ENCODE data around the gene CLEC4E. TPM values are rescaled to one million over a fixed set of nuclear protein-coding genes. Genes with fewer than 3 reads are reported as not detected.

CLEC4E gene
- total and polyA plus RNA-seq, 12 donors = 0.25 to 5.5 (median 1.0) TPM; not detected in 2

DNA sequence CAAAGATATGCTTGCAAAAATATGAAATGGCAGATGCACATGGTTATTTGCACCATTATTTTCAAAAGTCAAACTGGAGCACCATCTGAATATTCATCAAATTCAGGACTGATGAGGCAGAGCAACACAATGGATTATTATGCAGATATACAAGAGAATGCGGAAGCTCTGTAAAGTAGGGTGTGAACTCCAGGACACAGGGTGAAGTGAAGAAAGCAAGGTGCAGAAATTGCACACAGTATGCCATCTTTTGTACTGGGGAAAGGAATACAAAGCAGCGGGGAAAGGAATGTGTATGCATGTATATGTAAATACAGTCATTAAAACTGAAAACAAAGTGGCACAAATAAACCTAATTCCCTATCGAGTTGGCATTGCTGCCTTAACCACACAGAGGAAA is 22.7 kb upstream of the CLEC4E start:
- Histone ChIP-seq H3K4me1 (peaks cover 0 to 16% (median 0%) of the 10 kb centered on the region in 9 donors), H3K9me3 (peaks cover 0 to 36% (median 14%) of the 10 kb centered on the region in 11 donors), H3K4me3 (no peak overlapping the region), H3K36me3 (no peaks in the 10 kb centered on the region), H3K27me3 (peaks cover 0 to 3% (median 0%) of the 10 kb centered on the region in 7 donors), H3K27ac (no peak overlapping the region)
- intact Hi-C loops (cut with DNase I) = no loop called here
- DNase-seq = no peak
- no peak for ATAC-seq
- TF ChIP-seq, protein P1, sequence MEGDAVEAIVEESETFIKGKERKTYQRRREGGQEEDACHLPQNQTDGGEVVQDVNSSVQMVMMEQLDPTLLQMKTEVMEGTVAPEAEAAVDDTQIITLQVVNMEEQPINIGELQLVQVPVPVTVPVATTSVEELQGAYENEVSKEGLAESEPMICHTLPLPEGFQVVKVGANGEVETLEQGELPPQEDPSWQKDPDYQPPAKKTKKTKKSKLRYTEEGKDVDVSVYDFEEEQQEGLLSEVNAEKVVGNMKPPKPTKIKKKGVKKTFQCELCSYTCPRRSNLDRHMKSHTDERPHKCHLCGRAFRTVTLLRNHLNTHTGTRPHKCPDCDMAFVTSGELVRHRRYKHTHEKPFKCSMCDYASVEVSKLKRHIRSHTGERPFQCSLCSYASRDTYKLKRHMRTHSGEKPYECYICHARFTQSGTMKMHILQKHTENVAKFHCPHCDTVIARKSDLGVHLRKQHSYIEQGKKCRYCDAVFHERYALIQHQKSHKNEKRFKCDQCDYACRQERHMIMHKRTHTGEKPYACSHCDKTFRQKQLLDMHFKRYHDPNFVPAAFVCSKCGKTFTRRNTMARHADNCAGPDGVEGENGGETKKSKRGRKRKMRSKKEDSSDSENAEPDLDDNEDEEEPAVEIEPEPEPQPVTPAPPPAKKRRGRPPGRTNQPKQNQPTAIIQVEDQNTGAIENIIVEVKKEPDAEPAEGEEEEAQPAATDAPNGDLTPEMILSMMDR (IDR thresholded peaks at IDR 0.05) = no peak
- WGBS, 2 donors = 69 to 74% methylated on average over 3 of the region's 3 CpGs

DNA sequence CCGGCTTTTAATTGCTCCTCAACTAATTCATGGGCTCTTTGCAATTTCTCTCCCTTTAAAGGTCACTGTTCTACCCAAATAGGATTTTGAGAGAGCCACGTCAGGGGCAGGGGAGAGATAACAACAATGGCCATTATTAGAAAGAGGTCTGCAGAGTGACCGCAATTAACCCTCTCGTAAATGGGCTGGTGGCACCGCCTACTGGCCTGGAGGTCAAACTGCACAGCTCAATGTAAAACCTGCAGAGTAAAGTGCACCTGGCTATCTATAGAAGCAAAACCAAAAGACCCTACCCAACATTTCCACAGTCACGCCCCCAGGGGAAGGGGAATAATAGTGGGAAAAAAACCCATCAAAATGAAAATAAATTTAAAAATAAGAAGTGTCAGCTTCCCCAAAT is 21.6 kb upstream of the CLEC4E start:
- peaks cover 0 to 16% (median 0%) of the 10 kb centered on the region in 9 donors for H3K4me1 ChIP-seq
- no peak for DNase-seq
- no peak overlapping the region for H3K4me3 ChIP-seq
- intact Hi-C loops (cut with DNase I) = no loop called here
- peaks cover 0 to 3% (median 0%) of the 10 kb centered on the region in 7 donors for H3K27me3 ChIP-seq
- ATAC-seq = no peak
- H3K36me3 ChIP-seq = no peaks in the 10 kb centered on the region
- 70 to 92% methylated on average over 6 of the region's 6 CpGs for WGBS, 2 donors
- H3K27ac ChIP-seq = no peak overlapping the region
- TF ChIP-seq, protein P1 (IDR thresholded peaks at IDR 0.05) = no peak
- H3K9me3 ChIP-seq = peaks cover 0 to 31% (median 14%) of the 10 kb centered on the region in 11 donors

DNA sequence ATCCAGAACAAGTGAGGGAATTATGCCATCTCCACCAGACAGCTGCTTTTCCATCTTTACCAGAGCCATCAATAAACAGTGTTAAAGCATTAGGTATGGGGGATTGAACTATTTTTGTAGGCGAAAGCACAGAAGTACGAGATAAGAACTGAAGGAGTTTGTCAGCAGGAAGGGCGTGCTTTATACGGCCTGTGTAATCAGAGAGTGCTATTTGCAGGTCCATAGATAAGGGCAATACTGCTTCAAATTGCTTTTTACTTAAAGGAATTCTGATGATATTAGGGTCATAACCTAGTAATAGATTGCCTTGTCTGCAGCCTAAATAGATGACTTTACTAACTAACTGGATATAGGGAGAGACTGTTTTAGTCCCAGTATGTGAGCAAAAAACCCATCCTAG is 20.3 kb upstream of the CLEC4E start:
- Histone ChIP-seq H3K27ac (no peak overlapping the region), H3K9me3 (peaks cover 0 to 25% (median 14%) of the 10 kb centered on the region in 11 donors), H3K27me3 (peaks cover 0 to 3% (median 0%) of the 10 kb centered on the region in 7 donors), H3K36me3 (no peaks in the 10 kb centered on the region), H3K4me1 (peaks cover 0 to 7% (median 0%) of the 10 kb centered on the region in 9 donors), H3K4me3 (no peak overlapping the region)
- DNase-seq (no peak), ATAC-seq (no peak)
- 11 to 18% methylated on average over 4 of the region's 4 CpGs for WGBS, 2 donors
- intact Hi-C loops (cut with DNase I) = no loop called here
- TF ChIP-seq, protein P1 (IDR thresholded peaks at IDR 0.05) = no peak

DNA sequence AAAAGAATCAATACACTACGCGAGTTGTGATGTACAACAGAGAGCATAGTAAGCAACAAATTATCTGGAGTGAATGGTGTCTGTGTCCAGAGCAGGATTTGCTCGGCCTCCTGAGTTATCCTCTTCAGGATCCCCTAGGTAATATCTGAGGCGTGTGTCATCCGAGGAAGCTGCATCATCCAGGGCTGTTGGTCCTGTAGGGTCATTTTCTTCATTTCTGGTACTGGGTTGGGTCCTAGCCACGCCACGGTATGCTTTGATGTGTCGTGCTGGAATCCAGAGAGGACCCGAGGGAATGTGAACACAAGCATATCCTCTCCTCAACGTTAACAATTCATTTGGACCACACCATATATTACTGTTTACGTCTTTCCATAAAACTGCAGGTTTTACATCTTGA is 19.0 kb upstream of the CLEC4E start:
- Histone ChIP-seq H3K9me3 (peaks cover 0 to 25% (median 14%) of the 10 kb centered on the region in 11 donors), H3K27me3 (peaks cover 0 to 3% (median 0%) of the 10 kb centered on the region in 7 donors), H3K4me1 (no peaks in the 10 kb centered on the region), H3K36me3 (no peaks in the 10 kb centered on the region), H3K4me3 (no peak overlapping the region), H3K27ac (no peak overlapping the region)
- 76 to 82% methylated on average over 11 of the region's 11 CpGs for WGBS, 2 donors
- ATAC-seq (no peak), DNase-seq (no peak)
- TF ChIP-seq, protein P1 (IDR thresholded peaks at IDR 0.05) = no peak
- intact Hi-C loops (cut with DNase I) = no loop called here
